PC-9 (cell line): ENCODE measurements around the gene WFIKKN1. TPM values are rescaled to one million over a fixed set of nuclear protein-coding genes. Genes with fewer than 3 reads are reported as not detected.

ENCODE experiments used
- BruUV-seq: library from RNA; stranded (reverse); fragments of 400-500 nt; replicated peaks from 2 replicates; lab custom pipeline; 2021; lab: Mats Ljungman, UMichigan
- CTCF ChIA-PET: fragments of 300-600 bp; sonication (Branson Sonifier 250); formaldehyde crosslinking; loops from one replicate; lab custom pipeline; 2022; ENCODE audit warnings: antibody characterized with exemption; lab: Charles Lee
- POLR2A ChIA-PET: fragments of 300-600 bp; sonication (Branson Sonifier 250); formaldehyde crosslinking; loops from one replicate; lab custom pipeline; 2022; ENCODE audit warnings: antibody characterized with exemption; ENCODE audit not compliant: unreplicated experiment; lab: Charles Lee
- DNase-seq, 2 experiments: peaks; one replicate each; pipeline versions ENCODE4 v3.0.0 to v3.0.0-alpha.2; 2015 to 2022; ENCODE audit warnings: mixed read lengths in 1 of 2
- H2AFZ ChIP-seq: fragments of 200-600 bp; sonication (generic); 2 replicates; pipeline ENCODE4 v1.8.1; 2017; ENCODE audit warnings: antibody characterized with exemption
- H3F3A ChIP-seq: fragments of 200-600 bp; sonication (generic); 2 replicates; pipeline ENCODE4 v1.8.1; 2017; ENCODE audit warnings: antibody characterized with exemption, mild to moderate bottlenecking, low read depth; ENCODE audit not compliant: insufficient read depth
- H3K27ac ChIP-seq: fragments of 200-600 bp; sonication (generic); 2 replicates; pipeline ENCODE4 v1.6.1; 2016; ENCODE audit warnings: mixed run types
- H3K27me3 ChIP-seq: fragments of 200-600 bp; sonication (generic); 2 replicates; pipeline ENCODE4 v1.6.1; 2016; ENCODE audit warnings: low read depth, mixed run types; ENCODE audit not compliant: insufficient read depth
- H3K36me3 ChIP-seq: fragments of 200-600 bp; sonication (generic); 2 replicates; pipeline ENCODE4 v1.6.1; 2016; ENCODE audit warnings: low read depth, mixed run types
- H3K4me1 ChIP-seq: fragments of 200-600 bp; sonication (generic); replicated peaks from 2 replicates; pipeline ENCODE4 v1.6.1; 2016; ENCODE audit warnings: mixed run types; ENCODE audit not compliant: insufficient read depth
- H3K4me2 ChIP-seq: fragments of 200-600 bp; sonication (generic); 2 replicates; pipeline ENCODE4 v1.6.1; 2017; ENCODE audit warnings: mixed run types
- H3K4me3 ChIP-seq: fragments of 200-600 bp; sonication (generic); 2 replicates; pipeline ENCODE4 v1.6.1; 2016; ENCODE audit warnings: mixed run types
- H3K79me2 ChIP-seq: fragments of 200-600 bp; sonication (generic); 2 replicates; pipeline ENCODE4 v1.6.1; 2017; ENCODE audit warnings: low read depth, mixed run types
- H3K9me2 ChIP-seq: fragments of 200-600 bp; sonication (generic); 2 replicates; pipeline ENCODE4 v1.8.1; 2017; ENCODE audit warnings: mild to moderate bottlenecking; ENCODE audit not compliant: insufficient read depth
- H3K9me3 ChIP-seq: fragments of 200-600 bp; sonication (generic); 2 replicates; pipeline ENCODE4 v1.8.1; 2016; ENCODE audit warnings: low read depth; ENCODE audit not compliant: insufficient read depth
- H4K20me1 ChIP-seq: fragments of 200-600 bp; sonication (generic); 2 replicates; pipeline ENCODE4 v1.8.1; 2017; ENCODE audit not compliant: insufficient read depth
- CTCF ChIP-seq: fragments of 200-600 bp; sonication (generic); conservative IDR thresholded peaks from 2 replicates; pipeline ENCODE4 v1.6.1; 2017; ENCODE audit warnings: mixed run types, antibody characterized with exemption, mild to moderate bottlenecking, moderate library complexity
- EZH2 ChIP-seq: fragments of 200-600 bp; sonication (generic); IDR thresholded peaks from 2 replicates; pipeline ENCODE4 v1.8.0; 2017; ENCODE audit warnings: antibody characterized with exemption, low read depth
- intact Hi-C: fragments of 100-400 bp; cut with micrococcal nuclease; formaldehyde crosslinking; loops from one replicate; pipeline ENCODE4 v1.10.0; 2022; ENCODE audit not compliant: unreplicated experiment
- total RNA-seq: library from RNA; stranded (reverse); gene quantifications from 2 replicates; pipeline ENCODE4 v1.2.3, GENCODE V29; 2021

WFIKKN1 gene
- total RNA-seq, 1 experiment from 2014 or later = 6.9 TPM

GRCh38 chr16:637081-638018 lies 6.6 kb downstream of the WFIKKN1 start:
- DNase-seq = no peak
- H3K79me2 ChIP-seq = peaks cover 19% of the 10 kb centered on the region
- peak overlapping the region; percentile 80 for H3K4me3 ChIP-seq
- no peaks in the 10 kb centered on the region for H3K9me3 ChIP-seq
- no TSS peak for BruUV-seq
- peak overlapping the region; percentile 90 for H3K4me2 ChIP-seq
- TF ChIP-seq CTCF (no peak), EZH2 (no peak)
- intact Hi-C loops = loop anchor here (2.0 kb wide), 1 partner anchor 45 kb away; no protein-coding TSS in a partner anchor
- peaks cover 16% of the 10 kb centered on the region for H3F3A ChIP-seq
- CTCF ChIA-PET = interaction anchor here (0.5 to 0.9 kb wide), 2 partner anchors 44 to 45 kb away, joined by 3 to 4 read pairs; no protein-coding TSS in a partner anchor
- no peaks in the 10 kb centered on the region for H3K36me3 ChIP-seq
- H4K20me1 ChIP-seq = no peaks in the 10 kb centered on the region
- H3K9me2 ChIP-seq = no peaks in the 10 kb centered on the region
- H2AFZ ChIP-seq = peak overlapping the region; percentile 91
- H3K4me1 ChIP-seq = peaks cover 11% of the 10 kb centered on the region; the same call in 1 of the 2 replicates
- H3K27me3 ChIP-seq = no peaks in the 10 kb centered on the region
- POLR2A ChIA-PET = interaction anchor here (0.6 to 0.7 kb wide), 4 partner anchors 44 to 854 kb away, joined by 4 to 17 read pairs (median 6); no protein-coding TSS in a partner anchor
- 0 out of 2 replicates have a peak overlapping the region, but pooled peaks have one; percentile 80 for H3K27ac ChIP-seq

DNA sequence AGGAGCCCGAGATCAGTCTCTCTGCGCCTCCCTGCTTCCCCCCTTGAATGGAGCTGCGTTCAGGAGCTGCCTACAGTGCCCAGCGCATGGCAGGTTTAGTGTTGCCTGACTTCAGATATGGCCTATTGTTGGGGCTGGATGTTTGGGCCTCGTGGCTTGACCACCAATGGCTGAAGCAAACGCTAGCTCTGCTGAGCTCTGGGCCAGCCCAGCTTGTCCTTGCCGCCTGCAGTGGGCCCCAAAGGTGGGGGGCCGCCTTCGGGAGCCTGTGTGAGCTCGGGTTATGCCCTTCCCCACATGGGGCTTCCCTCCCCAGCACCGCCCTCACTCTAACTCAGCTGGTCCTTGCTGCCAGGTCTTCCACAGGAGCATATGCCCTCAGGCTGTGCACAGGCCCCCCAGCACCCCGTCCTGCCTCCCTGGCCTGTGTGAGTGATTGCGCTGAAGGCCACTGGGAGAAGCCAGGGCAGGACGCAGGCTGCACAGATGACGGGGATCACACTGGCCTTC lies 7.3 kb downstream of the WFIKKN1 start:
- TF ChIP-seq CTCF (no peak), EZH2 (no peak)
- H3K27ac ChIP-seq = no peak overlapping the region
- H4K20me1 ChIP-seq = no peaks in the 10 kb centered on the region
- intact Hi-C loops = no loop called here
- no peaks in the 10 kb centered on the region for H3K27me3 ChIP-seq
- no peak overlapping the region for H2AFZ ChIP-seq
- H3K9me3 ChIP-seq = no peaks in the 10 kb centered on the region
- H3K36me3 ChIP-seq = no peaks in the 10 kb centered on the region
- peaks cover 25% of the 10 kb centered on the region for H3K79me2 ChIP-seq
- H3K4me1 ChIP-seq = peaks cover 14% of the 10 kb centered on the region; the same call in 1 of the 2 replicates
- POLR2A ChIA-PET = interaction anchor here (0.7 kb wide), 1 partner anchor 44 kb away, joined by 4 read pairs; no protein-coding TSS in a partner anchor
- DNase-seq = no peak
- H3F3A ChIP-seq = peaks cover 16% of the 10 kb centered on the region
- no peaks in the 10 kb centered on the region for H3K9me2 ChIP-seq
- no peak overlapping the region for H3K4me2 ChIP-seq
- H3K4me3 ChIP-seq = no peak overlapping the region
- CTCF ChIA-PET = interaction anchor here (0.5 kb wide), 1 partner anchor 46 kb away, joined by 3 read pairs; no protein-coding TSS in a partner anchor
- BruUV-seq = no TSS peak

DNA sequence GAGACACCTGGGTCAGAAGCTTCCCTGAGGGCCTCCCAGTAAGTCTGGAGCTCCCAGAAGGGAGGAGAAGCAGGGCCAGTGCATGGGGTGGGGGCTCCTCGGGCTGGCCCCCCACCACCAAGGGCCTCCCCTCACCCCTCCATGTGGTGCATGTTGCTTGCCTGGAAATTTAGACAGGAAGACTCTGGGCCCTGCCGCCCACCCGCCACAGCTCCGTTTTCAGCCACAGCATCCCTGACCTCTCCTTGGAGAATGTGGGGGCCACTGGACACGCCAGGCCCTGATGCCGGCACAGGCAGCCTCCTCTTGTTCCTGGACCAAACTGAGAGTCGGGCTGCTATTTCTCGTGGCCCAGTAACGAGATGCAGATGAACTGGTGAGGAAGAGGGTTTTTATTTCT lies 8.1 kb downstream of the WFIKKN1 start:
- Histone ChIP-seq H3K27me3 (no peaks in the 10 kb centered on the region), H3K27ac (no peak overlapping the region), H3K36me3 (no peaks in the 10 kb centered on the region), H3K4me1 (peaks cover 22% of the 10 kb centered on the region; the same call in 1 of the 2 replicates), H2AFZ (no peak overlapping the region), H4K20me1 (no peaks in the 10 kb centered on the region), H3F3A (peaks cover 16% of the 10 kb centered on the region), H3K4me2 (no peak overlapping the region), H3K9me3 (no peaks in the 10 kb centered on the region), H3K9me2 (no peaks in the 10 kb centered on the region), H3K4me3 (no peak overlapping the region), H3K79me2 (peaks cover 32% of the 10 kb centered on the region)
- DNase-seq = no peak
- POLR2A ChIA-PET = no interaction called here
- TF ChIP-seq EZH2 (no peak), CTCF (no peak)
- CTCF ChIA-PET = no interaction called here
- intact Hi-C loops = no loop called here
- BruUV-seq = no TSS peak
